Stimulated activated CD8-positive, alpha-beta memory T cell treated with anti-CD3 and anti-CD28 coated beads, Interleukin-15, amount 100 ng/mL, for 24 hours (primary cell): ENCODE results near the gene PRAMEF4.
"Not testable (repeated sequence)": the region's sequence is repeated elsewhere in the genome, so short reads cannot be mapped to it uniquely, and the experiment has no call there.

ENCODE experiments used
- DNase-seq: peaks from one replicate; pipeline ENCODE4 v3.0.0-alpha.2; 2020; ENCODE audit warnings: low read depth

The PRAMEF4 gene

GRCh38 chr1:12886101-12886500 lies at the start of gene PRAMEF4:
PRAMEF4 (minus strand) TSS chr1:12886201; CDS start chr1:12883394, 2,807 bp downstream.
- DNase-seq = not testable (repeated sequence)

- DNase-seq = not testable (repeated sequence)
These were observed 38.4 kb upstream of the PRAMEF4 start for GRCh38 chr1:12924368-12924767.

GRCh38 chr1:12921749-12922148 lies 35.7 kb upstream of the PRAMEF4 start:
- not testable (repeated sequence) for DNase-seq

- not testable (repeated sequence) for DNase-seq
These were observed 30.3 kb upstream of the PRAMEF4 start, which contains the start of gene PRAMEF7 for GRCh38 chr1:12916310-12916709. PRAMEF7 (plus strand) TSS chr1:12916610; CDS start chr1:12917693, 1,083 bp downstream.

GRCh38 chr1:12903793-12904572 lies 18.0 kb upstream of the PRAMEF4 start:
- not testable (repeated sequence) for DNase-seq

- not testable (repeated sequence) for DNase-seq
These were observed 13.2 kb upstream of the PRAMEF4 start for GRCh38 chr1:12899186-12899585.

GRCh38 chr1:12898170-12898569 lies 12.2 kb upstream of the PRAMEF4 start, which contains the start of gene PRAMEF10:
PRAMEF10 (minus strand) TSS chr1:12898270; CDS start chr1:12895847, 2,423 bp downstream.
- DNase-seq = not testable (repeated sequence)

- DNase-seq = not testable (repeated sequence)
These were observed 7.5 kb downstream of the PRAMEF4 start for GRCh38 chr1:12878453-12878852.

GRCh38 chr1:12863131-12863880 lies 22.7 kb downstream of the PRAMEF4 start:
- DNase-seq = not testable (repeated sequence)

- DNase-seq = not testable (repeated sequence)
These were observed 29.2 kb downstream of the PRAMEF4 start, which contains the start of gene PRAMEF2 for GRCh38 chr1:12856786-12857185. PRAMEF2 (plus strand) TSS chr1:12857086; CDS start chr1:12859010, 1,924 bp downstream.

GRCh38 chr1:12851779-12852178 lies 34.2 kb downstream of the PRAMEF4 start:
- DNase-seq = no peak

GRCh38 chr1:12848620-12849019 lies 37.4 kb downstream of the PRAMEF4 start, which contains the start of gene HNRNPCL1:
HNRNPCL1 (minus strand) TSS chr1:12848720; CDS start chr1:12848289, 431 bp downstream.
- not testable (repeated sequence) for DNase-seq

- not testable (repeated sequence) for DNase-seq
These were observed 52.8 kb downstream of the PRAMEF4 start for GRCh38 chr1:12833251-12833650.

- not testable (repeated sequence) for DNase-seq
These were observed 54.7 kb downstream of the PRAMEF4 start, which contains the start of gene PRAMEF11 for GRCh38 chr1:12831310-12831709. PRAMEF11 (minus strand) TSS chr1:12831410; CDS start chr1:12828789, 2,621 bp downstream.
